ENCODE data around the gene OXER1.

GRCh38 chr2:42795841-42796301, 31.9 kb upstream of the OXER1 start:
- no peak for TF ChIP-seq CTCF (conservative IDR thresholded peaks at IDR 0.05; ENCODE audit: low read length)
- TF ChIP-seq EZH2phosphoT487 (IDR thresholded peaks at IDR 0.05; ENCODE audit: borderline replicate concordance, low read depth, low read length), result no peak

Data from OCI-LY7 (cell line).